ENCODE results near the gene HLA-B. TPM values are rescaled to one million over a fixed set of nuclear protein-coding genes. Genes with fewer than 3 reads are reported as not detected.

The HLA-B gene
- total RNA-seq, 2 experiments from 2014 or later = 2,691 to 2,699 TPM

DNA sequence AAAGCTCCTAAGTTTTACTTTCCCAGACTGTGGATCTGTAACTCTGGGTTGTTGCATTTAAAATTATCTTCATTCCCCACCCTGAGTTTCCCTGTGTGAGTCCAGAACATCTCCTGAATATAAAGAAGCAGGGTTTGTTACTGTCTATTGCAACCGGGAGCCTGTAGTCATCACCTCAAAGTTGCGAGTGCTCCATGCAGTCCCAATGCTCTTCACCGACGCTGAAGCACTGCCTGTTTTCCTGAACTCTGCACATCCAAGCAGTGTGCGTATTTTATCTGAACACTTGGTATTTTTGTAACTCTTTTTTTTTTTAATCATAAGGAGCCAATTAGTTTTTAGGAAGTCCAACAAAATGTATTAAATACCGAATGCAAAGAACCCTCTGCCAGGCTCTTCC lies 907 bp upstream of the HLA-B start:
- CTCF ChIA-PET = interaction anchor here (0.6 to 0.7 kb wide), 2 partner anchors 9 to 474 kb away, joined by 4 read pairs; no protein-coding TSS in a partner anchor
- POLR2A ChIA-PET = interaction anchor here (0.8 to 1.5 kb wide), 3 partner anchors 85 to 160 kb away, joined by 3 to 4 read pairs (median 3); no protein-coding TSS in a partner anchor

DNA sequence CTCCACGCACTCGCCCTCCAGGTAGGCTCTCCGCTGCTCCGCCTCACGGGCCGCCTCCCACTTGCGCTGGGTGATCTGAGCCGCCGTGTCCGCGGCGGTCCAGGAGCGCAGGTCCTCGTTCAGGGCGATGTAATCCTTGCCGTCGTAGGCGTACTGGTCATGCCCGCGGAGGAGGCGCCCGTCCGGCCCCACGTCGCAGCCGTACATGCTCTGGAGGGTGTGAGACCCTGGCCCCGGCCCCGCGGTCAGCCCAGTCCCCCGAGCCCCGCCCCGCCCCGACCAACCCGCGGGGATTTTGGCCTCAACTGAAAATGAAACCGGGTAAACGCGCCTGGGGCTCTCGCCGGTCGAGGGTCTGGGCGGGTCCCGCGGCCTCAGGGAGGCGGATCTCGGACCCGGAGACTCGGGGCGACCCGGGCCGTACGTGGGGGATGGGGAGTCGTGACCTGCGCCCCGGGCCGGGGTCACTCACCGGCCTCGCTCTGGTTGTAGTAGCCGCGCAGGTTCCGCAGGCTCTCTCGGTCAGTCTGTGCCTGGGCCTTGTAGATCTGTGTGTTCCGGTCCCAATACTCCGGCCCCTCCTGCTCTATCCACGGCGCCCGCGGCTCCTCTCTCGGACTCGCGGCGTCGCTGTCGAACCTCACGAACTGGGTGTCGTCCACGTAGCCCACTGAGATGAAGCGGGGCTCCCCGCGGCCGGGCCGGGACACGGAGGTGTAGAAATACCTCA lies 598 bp downstream of the HLA-B start:
- ChIA-PET CTCF (no interaction called here), POLR2A (interaction anchor here (0.6 kb wide), 1 partner anchor 85 kb away, joined by 3 read pairs; no protein-coding TSS in a partner anchor)

DNA sequence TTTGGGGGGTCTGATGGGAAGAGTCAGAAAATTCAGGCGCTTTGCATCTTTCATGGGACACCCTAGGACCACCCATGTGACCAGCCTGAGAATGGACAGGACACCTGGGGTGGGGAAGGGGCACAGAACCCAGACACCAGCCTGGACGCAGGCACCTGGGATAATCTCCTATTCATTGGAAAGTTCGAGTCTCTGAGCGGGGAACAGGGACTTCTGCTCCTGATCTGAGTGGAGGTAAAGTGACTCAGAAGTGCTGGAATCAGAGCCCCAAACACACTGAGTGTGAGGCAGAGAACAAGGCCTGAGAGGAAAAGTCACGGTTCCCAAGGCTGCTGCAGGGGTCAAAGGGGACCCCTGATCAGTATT lies 1.4 kb downstream of the HLA-B start:
- ChIA-PET CTCF (interaction anchor here (0.6 to 1.0 kb wide), 2 partner anchors 12 to 158 kb away, joined by 3 to 4 read pairs; no protein-coding TSS in a partner anchor), POLR2A (interaction anchor here (0.6 to 1.0 kb wide), 4 partner anchors 84 to 1614 kb away, joined by 3 to 4 read pairs (median 3); no protein-coding TSS in a partner anchor)

DNA sequence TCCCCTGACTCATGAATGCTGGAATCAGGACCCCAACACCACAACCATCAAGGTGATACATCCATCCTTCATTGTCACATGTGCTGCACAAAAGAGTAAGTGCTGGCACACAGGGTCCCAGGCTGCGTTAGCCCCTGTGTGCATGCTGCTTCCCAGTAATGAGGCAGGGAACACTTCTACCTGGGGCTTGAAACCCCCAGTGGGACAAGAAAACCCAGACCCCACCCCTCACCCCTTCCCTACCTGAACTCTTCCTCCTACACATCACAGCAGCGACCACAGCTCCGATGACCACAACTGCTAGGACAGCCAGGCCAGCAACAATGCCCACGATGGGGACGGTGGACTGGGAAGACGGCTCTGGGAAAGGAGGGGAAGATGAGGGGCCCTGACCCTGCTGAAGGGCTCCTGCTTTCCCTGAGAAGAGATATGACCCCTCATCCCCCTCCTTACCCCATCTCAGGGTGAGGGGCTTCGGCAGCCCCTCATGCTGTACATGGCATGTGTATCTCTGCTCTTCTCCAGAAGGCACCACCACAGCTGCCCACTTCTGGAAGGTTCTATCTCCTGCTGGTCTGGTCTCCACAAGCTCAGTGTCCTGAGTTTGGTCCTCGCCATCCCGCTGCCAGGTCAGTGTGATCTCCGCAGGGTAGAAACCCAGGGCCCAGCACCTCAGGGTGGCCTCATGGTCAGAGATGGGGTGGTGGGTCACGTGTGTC lies 2.0 kb downstream of the HLA-B start:
- CTCF ChIA-PET = interaction anchor here (0.6 to 1.0 kb wide), 2 partner anchors 12 to 157 kb away, joined by 3 to 4 read pairs; no protein-coding TSS in a partner anchor
- POLR2A ChIA-PET = interaction anchor here (0.6 to 2.4 kb wide), 5 partner anchors 12 to 1615 kb away, joined by 3 to 7 read pairs (median 4); no protein-coding TSS in a partner anchor

DNA sequence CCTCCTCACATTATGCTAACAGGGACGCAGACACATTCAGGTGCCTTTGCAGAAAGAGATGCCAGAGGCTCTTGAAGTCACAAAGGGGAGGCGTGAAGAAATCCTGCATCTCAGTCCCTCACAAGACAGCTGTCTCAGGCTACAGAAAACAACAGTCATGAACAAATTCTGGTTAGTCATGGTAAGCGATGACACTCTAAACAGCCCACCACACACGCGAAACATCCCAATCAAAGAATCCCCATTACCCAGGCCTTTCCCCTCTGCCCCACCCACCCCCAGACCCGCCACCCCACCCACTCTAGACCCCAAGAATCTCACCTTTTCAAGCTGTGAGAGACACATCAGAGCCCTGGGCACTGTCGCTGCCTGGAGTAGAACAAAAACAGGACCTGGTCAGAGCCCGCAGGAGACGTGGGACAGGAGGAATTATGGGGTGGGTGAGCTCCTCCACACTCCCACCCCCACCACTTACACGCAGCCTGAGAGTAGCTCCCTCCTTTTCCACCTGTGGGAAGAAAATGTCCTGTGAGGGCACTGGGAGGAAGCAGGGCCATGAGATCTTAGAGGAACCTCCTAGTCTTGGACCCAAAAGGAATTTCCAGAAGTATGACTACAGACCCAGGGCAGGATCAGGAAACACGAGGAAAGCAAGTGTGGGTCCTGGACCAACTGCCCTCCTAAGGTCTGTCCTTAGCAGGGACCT lies 2.7 kb downstream of the HLA-B start:
- POLR2A ChIA-PET = interaction anchor here (0.9 to 2.4 kb wide), 2 partner anchors 12 to 82 kb away, joined by 5 to 7 read pairs; no protein-coding TSS in a partner anchor

DNA sequence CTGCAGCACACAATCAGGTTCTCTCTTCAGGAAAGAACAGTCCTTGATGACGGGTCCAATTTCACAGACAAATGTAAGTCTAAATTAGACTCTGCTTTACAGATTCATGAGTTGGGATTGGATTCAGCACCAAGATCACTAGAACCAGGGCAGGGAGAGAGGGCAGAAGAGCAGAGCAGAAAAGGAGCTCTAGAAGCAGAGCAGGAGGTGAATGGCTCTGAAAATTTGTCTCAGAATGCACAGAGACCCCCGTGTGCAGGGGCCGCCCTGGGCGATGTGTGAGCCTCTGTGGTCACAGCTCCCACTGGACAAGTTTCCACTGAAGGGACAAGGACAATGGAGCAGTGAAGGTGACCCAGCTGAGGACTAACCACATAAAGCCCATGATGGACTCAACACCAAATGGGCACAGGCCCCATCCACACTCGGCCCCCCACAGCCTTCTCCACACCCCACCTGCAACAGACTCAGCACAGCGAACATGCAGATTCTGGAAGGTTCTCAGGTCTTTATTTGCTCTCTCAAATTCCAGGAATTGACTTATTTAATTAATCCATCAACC lies 3.5 kb downstream of the HLA-B start:
- ChIA-PET POLR2A (interaction anchor here (2.4 kb wide), 1 partner anchor 81 kb away, joined by 7 read pairs; no protein-coding TSS in a partner anchor), CTCF (no interaction called here)

More for the DNA sequence above, 2.7 kb downstream of the HLA-B start:
- CTCF ChIA-PET = no interaction called here

DNA sequence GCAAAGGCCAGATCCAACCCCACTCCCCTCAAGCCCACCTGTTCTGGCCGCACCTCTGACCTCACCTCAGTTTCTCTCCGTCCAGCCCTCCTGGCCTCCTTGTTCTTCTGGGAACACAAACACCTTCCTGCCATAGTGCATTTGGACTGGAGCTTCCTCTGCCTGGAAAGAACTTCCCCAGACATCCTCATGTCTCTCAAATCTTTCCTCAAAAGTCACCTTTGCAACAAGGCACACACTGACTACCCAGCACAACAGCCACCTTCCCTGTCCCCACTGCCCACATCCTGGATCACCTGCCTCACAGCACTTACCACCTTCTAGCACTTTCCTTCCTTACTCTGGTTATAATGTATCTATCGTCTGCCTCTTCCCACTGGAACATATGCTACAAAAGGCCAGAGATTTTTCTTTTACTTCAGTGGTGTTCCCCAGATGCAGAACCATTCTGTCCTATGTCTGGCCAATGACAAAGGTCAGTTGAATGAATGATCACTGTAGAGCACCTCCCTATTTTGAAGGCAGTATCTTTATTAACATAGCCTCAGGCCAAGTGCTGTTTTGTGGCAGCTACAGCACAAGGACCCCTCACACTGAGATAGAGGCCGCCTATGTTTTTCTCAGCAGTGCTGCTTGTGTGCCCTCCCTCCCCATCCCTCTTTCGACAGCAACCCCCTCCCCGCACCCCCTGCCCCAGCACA lies 4.1 kb downstream of the HLA-B start:
- CTCF ChIA-PET = no interaction called here

DNA sequence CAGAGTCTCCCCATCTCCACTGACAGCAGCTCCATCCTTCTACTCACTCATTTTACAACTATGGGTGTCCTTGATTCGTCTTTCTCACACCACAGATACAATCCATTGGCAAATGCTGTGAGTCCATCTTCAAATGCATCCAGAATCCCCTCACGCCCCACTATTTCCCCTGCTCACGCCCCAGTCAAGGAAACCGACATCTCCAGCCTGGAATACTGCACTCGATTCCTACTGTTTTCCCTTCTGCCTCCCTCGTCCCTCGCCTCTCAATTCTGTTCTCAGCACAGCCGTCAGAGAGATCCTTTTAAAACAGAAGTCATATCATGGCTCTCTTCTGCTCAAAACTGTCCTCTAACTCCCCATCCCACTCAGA lies 4.7 kb downstream of the HLA-B start:
- CTCF ChIA-PET = no interaction called here
- POLR2A ChIA-PET = interaction anchor here (0.6 to 2.5 kb wide), 2 partner anchors 44 to 86 kb away, joined by 5 read pairs; no protein-coding TSS in a partner anchor

More for the DNA sequence above, 4.1 kb downstream of the HLA-B start:
- POLR2A ChIA-PET = interaction anchor here (2.4 to 2.5 kb wide), 2 partner anchors 45 to 80 kb away, joined by 5 to 7 read pairs; no protein-coding TSS in a partner anchor

DNA sequence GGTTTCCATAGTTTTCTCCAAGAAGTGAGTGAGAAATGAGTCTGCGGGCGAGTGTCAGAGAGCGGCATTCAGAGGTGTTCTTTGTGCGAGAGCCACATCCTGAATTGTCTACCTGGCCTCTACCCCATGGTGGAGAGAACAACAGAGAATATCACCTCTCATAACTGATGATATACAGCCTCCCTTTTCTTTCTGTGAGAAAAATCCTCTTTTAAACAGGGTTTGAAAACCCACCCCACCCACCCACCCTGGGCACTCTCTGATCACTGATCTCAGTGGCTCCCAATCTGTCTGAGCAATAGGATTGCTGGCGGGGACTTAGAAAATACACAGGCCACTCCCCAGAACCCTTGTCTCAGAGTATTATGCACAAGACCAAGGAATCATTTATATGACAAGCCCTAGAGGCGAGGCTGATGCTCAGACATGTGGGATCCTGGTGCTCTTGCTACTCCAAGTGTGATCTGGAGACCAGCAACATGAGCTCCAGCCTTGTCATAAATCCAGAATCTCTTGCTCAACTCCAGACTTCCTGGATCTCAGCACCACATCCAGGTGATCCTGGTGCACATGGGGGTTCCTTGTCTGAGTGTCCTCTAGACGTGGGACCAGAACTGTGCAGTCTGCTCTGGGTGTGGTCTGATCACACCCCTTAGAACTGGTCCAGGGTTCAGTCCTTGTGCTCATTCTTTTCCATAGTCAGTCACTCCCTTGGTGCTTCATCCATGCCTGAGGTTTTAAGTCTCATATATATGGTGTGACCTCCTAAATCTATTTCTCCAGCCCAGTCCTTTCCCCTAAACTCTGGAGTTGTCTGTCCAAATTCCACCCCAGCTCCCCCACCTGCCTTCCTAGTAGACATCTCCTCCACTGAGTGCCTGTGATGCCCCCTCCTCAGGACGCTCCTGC lies 5.3 kb downstream of the HLA-B start:
- CTCF ChIA-PET = no interaction called here
- POLR2A ChIA-PET = interaction anchor here (0.6 to 2.5 kb wide), 2 partner anchors 43 to 85 kb away, joined by 5 read pairs; no protein-coding TSS in a partner anchor

DNA sequence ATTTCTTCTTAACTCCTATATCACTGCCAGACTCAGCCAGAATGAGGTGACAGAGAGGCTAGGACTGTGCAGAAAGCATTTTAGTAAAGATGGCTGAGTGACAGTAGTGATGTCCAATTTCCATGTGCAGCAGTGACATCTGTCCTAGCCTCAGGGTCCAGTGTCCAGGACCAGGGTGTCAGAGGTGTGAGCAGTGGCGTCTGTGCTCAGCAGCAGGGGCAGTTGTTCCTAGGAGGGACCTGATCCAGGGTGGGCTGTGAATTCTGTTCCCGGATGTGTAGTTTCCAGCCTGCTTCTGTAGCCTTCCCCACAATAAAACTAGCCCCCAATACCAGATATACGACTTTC lies 6.0 kb downstream of the HLA-B start:
- CTCF ChIA-PET = no interaction called here
- POLR2A ChIA-PET = interaction anchor here (2.5 kb wide), 1 partner anchor 43 kb away, joined by 5 read pairs; no protein-coding TSS in a partner anchor

DNA sequence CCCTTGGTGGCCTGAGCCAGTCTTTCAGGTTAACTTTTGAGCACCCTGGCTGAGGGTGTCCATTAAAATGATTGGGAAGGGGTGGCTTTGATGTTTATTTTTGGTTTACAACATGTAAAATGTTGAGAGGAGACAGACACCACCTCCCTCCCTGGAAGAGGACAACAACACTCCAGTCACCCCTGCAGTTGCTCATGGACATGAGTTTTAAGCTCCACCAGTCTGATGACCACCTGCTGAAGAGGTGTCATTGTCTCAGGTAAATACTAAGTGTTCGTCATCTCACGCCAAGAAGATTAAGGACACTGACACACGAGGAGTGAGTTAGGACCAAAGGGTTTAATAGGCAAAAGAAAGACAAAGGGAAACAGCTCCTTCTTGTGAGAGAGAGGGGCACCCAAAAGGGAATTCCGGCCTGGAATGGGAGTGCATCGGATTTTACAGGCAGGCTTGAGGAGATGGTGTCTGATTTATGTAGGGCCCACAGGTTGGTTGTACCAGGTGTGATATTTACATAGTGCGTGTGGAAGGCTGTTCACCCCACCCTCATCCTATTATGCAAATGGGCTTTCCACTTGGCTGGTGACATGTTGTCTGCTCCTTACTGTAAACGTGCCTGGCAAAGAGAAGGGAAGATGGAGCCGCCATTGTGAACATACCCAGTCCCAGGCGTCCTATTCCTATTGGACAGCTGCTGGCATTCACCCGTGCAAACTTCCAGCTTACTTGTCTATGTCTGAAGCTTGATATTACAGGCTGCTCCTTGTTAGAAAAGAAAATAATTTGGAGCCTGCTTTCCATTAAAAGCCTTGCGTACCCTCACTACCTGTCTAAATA lies 6.6 kb downstream of the HLA-B start:
- ChIA-PET POLR2A (interaction anchor here (2.5 kb wide), 1 partner anchor 42 kb away, joined by 5 read pairs; no protein-coding TSS in a partner anchor), CTCF (interaction anchor here (0.8 kb wide), 1 partner anchor 45 kb away, joined by 3 read pairs; no protein-coding TSS in a partner anchor)

DNA sequence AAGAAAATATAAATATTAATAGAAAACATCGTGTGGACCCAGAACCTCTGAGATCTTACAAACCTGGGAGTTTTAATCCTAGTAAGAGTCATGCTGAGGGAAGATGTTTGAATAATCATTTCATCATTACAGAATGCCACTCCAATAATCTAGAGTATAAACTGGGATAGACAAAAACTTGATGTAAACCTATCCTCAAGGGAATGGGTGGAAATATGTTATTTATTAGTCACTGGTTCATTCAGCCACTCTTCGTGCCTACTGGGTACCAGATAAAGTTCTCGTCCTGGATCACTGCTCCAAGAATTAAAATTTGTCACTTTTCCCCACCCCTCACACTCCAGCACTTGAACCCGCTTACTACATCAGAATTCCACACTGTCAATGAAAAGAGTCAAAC lies 7.7 kb downstream of the HLA-B start:
- POLR2A ChIA-PET = no interaction called here
- CTCF ChIA-PET = no interaction called here

DNA sequence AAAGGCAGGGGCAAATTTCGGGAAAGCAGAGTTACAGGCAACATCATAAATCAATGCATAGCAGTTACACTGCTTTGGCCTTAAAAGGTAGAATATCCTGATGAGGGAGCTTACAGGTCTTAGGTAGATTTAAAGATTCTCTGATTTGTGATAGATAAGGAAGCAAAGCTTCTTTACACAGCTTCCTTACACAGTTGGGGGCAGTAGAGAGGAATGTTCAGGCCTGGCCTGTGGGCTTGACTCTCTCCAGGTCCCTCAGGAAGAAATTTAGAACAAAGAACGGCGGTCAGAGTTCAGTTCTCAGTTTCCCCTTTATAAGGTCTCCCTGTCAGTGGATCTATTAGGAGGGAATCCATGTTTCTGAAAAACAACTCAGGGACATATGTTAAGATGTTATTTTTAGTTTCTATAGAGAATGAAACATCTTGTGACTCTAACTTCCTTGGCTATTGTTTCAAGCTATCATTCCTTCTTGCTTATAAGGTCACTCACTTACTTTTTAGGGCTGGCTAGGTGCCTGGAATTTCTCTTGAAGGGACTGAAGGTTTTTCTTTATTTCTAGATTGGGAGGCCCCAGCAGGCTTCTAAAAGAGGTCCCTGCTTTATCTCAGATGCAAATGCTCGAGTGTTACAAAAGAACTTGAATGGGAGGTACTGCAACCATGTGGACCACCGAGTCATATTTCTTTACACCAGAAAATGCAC lies 11.8 kb downstream of the HLA-B start:
- POLR2A ChIA-PET = interaction anchor here (0.5 kb wide), 1 partner anchor 337 kb away, joined by 3 read pairs; no protein-coding TSS in a partner anchor

DNA sequence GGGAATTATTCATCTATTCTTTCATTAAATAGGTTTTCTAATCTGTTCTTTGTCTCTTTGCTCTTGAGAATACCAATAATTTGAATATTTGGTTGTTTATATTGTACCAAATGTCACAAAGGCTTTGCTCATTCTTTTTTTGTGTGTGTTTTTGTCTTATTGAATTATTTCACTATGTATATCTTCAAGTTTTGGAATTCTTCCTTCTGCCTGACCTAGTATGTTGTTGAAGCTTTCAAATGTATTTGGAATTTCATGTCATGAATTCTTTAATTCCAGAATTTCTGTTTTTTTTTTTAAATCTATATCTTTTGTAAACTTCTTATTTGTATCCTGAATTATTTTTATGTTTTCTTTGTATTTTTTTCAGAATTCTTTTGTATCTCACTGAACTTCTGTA lies 16.8 kb downstream of the HLA-B start:
- ChIA-PET POLR2A (no interaction called here), CTCF (no interaction called here)

More for the DNA sequence above, 11.8 kb downstream of the HLA-B start:
- CTCF ChIA-PET = interaction anchor here (1.1 kb wide), 1 partner anchor 126 kb away, joined by 3 read pairs; no protein-coding TSS in a partner anchor

DNA sequence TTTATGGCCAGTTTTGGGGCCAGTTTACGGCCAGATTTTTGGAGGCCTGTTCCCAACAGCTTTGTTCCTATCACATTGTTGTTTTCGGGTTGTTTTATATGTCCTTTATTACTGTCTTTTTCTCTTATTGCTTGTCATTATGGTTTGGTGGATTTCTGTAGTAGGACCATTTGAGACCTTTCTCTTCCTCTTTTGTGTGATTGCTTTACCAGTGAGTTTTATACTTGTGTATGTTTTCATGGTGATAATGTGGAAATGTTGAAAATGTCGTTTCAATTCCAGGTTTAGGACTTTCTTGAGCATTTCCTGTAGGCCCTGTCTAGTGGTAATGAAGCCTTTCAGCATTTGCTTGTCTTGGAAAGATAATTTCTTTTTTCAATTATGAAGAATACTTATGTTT lies 17.8 kb downstream of the HLA-B start:
- ChIA-PET CTCF (no interaction called here), POLR2A (no interaction called here)

DNA sequence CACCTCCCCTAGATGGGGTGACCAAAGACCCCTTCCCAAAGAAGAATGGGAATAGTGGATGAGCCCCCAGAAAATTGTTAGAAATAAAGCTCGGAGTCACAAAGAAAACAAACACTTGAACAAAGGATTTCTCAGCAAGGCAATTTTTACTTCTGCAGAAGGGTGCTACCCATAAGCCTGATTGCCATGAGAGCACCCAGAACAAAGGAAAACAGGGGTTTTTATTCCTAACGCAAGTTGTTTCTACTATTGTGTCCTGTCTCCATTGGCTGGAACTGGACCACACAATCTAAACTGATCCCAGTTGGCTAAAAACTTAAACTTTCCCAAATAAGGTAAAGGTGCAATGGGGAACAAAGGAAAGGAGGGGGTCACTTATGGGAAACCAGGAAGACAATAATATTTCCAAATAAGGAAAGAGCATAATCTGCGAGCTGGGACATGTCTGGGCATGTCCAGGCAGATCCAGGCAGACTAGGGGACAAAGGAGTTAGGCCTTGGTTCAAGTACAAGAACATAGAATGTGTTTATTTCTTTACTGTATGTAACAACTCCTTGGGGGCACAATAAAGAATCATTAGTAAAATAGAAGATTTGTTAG lies 20.0 kb downstream of the HLA-B start:
- POLR2A ChIA-PET = no interaction called here
- CTCF ChIA-PET = no interaction called here
